ENCODE results near the gene MTCL1. TPM values are rescaled to one million over a fixed set of nuclear protein-coding genes. Genes with fewer than 3 reads are reported as not detected.
"Not testable (repeated sequence)": the region's sequence is repeated elsewhere in the genome, so short reads cannot be mapped to it uniquely, and the experiment has no call there.

MTCL1 gene
- total RNA-seq, 1 donor from 2014 or later: 100 TPM

DNA sequence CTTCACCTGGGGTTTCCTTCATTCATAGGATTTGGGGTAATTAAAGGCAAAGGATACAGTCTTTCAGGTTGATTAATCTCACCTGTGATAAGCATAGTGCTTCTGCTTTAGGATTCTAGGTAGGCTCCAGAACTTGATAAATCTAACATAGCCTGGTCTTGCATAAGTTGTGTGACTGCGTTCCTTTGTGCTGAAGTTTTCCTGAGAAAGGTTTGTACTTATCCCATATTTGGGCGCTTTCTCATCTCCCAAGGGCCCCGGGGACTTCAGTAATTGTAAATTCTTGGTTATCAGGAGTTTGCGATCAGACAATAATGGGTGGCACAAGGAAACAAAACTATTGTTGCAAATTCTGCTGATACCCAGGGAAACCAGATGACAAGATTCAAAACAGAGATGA, 53.1 kb downstream of the MTCL1 start:
- H3K27me3 Mint-ChIP-seq (ENCODE audit: unreplicated experiment): peaks cover 2% of the 10 kb centered on the region
- no peak for TF ChIP-seq CTCF (IDR thresholded peaks at IDR 0.05; ENCODE audit: partially characterized antibody, unreplicated experiment)
- peaks cover 2% of the 10 kb centered on the region for H3K4me1 Mint-ChIP-seq (ENCODE audit: low read depth, unreplicated experiment)
- no peak for DNase-seq
- H3K36me3 Mint-ChIP-seq (ENCODE audit: unreplicated experiment): peaks cover 41% of the 10 kb centered on the region
- H3K27ac Mint-ChIP-seq (ENCODE audit: unreplicated experiment): peak overlapping the region; percentile 74
- H3K9me3 Mint-ChIP-seq (ENCODE audit: unreplicated experiment): peaks cover 10% of the 10 kb centered on the region
- H3K4me3 Mint-ChIP-seq (ENCODE audit: unreplicated experiment): no peak overlapping the region

DNA sequence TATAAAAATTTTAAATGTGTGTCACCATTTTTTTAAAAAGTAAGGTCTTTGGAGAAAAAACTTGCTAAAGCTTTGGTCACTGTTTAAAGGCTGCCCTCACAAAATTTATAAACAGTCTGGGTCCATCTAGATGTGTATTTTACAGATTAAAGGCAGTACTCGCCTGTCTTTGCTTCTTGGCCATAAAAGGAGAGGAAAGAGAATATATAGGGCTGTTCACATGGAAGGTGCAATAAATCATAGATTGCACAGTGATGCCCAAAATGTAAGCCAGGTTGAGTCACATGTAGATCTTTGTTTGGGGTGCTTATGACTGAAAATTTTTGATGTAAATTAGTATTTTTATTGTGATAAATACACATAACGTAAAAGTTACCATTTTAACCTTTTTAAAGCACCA, 55.6 kb downstream of the MTCL1 start:
- Mint-ChIP-seq H3K27me3 (ENCODE audit: unreplicated experiment) (peaks cover 2% of the 10 kb centered on the region), H3K36me3 (ENCODE audit: unreplicated experiment) (peaks cover 46% of the 10 kb centered on the region), H3K9me3 (ENCODE audit: unreplicated experiment) (peaks cover 14% of the 10 kb centered on the region), H3K4me3 (ENCODE audit: unreplicated experiment) (no peak overlapping the region), H3K27ac (ENCODE audit: unreplicated experiment) (no peak overlapping the region), H3K4me1 (ENCODE audit: low read depth, unreplicated experiment) (peaks cover 16% of the 10 kb centered on the region)
- TF ChIP-seq CTCF (IDR thresholded peaks at IDR 0.05; ENCODE audit: partially characterized antibody, unreplicated experiment): no peak
- no peak for DNase-seq

- Mint-ChIP-seq H3K4me1 (ENCODE audit: low read depth, unreplicated experiment) (peaks cover 20% of the 10 kb centered on the region), H3K9me3 (ENCODE audit: unreplicated experiment) (peaks cover 14% of the 10 kb centered on the region), H3K36me3 (ENCODE audit: unreplicated experiment) (peaks cover 46% of the 10 kb centered on the region)
- not testable (repeated sequence) for H3K27ac Mint-ChIP-seq (ENCODE audit: unreplicated experiment); DNase-seq; H3K27me3 Mint-ChIP-seq (ENCODE audit: unreplicated experiment); H3K4me3 Mint-ChIP-seq (ENCODE audit: unreplicated experiment)
These were observed 56.2 kb downstream of the MTCL1 start for GRCh38 chr18:8761535-8761934.

DNA sequence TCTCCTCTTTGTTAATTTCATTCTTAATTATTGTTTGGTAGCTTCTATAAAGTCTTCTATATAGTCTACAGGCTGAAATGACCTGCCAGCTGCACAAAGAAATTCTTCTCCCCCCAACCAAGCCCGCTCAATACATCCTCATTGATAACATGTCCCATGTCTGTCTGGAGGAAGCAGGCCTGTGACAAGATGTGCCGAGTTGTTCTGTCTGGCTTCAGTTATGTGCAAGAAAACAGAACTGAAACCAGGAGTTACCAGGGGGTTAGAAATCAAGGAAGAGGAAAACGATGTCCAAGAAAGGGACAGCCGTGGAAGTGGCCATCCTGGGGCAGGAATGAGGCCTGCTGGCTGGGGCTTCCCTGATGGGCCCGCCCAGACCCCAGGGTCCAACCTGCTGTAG, 57.6 kb downstream of the MTCL1 start:
- H3K27ac Mint-ChIP-seq (ENCODE audit: unreplicated experiment): no peak overlapping the region
- H3K27me3 Mint-ChIP-seq (ENCODE audit: unreplicated experiment): peaks cover 2% of the 10 kb centered on the region
- H3K4me1 Mint-ChIP-seq (ENCODE audit: low read depth, unreplicated experiment): peaks cover 31% of the 10 kb centered on the region
- no peak overlapping the region for H3K4me3 Mint-ChIP-seq (ENCODE audit: unreplicated experiment)
- peaks cover 46% of the 10 kb centered on the region for H3K36me3 Mint-ChIP-seq (ENCODE audit: unreplicated experiment)
- peaks cover 14% of the 10 kb centered on the region for H3K9me3 Mint-ChIP-seq (ENCODE audit: unreplicated experiment)
- no peak for TF ChIP-seq CTCF (IDR thresholded peaks at IDR 0.05; ENCODE audit: partially characterized antibody, unreplicated experiment)
- DNase-seq: no peak

DNA sequence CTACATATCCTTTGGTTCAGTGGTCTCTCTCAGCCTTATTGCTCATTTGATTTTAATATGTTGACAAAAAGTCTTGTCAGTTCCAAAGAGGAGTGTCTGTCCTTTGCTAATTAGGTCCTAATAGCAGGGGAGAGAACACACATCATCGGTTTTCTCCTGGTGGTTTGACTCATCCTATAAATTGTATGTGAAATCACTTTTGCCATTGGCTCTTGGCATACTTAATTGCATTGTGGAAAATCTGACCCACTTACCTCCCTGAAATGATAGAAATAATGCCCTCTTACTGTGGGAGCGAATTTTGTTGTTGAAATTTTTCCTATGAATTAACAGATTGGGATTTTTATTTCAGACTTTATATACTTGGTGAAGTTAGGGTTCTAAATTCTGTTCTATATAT, 58.3 kb downstream of the MTCL1 start:
- H3K27ac Mint-ChIP-seq (ENCODE audit: unreplicated experiment): no peak overlapping the region
- H3K4me3 Mint-ChIP-seq (ENCODE audit: unreplicated experiment): no peak overlapping the region
- DNase-seq: no peak
- peaks cover 41% of the 10 kb centered on the region for H3K36me3 Mint-ChIP-seq (ENCODE audit: unreplicated experiment)
- H3K27me3 Mint-ChIP-seq (ENCODE audit: unreplicated experiment): peaks cover 2% of the 10 kb centered on the region
- no peak for TF ChIP-seq CTCF (IDR thresholded peaks at IDR 0.05; ENCODE audit: partially characterized antibody, unreplicated experiment)
- peaks cover 34% of the 10 kb centered on the region for H3K4me1 Mint-ChIP-seq (ENCODE audit: low read depth, unreplicated experiment)
- H3K9me3 Mint-ChIP-seq (ENCODE audit: unreplicated experiment): peaks cover 14% of the 10 kb centered on the region

Data from glutamatergic neuron (in vitro differentiated cells).